Mucosa of gallbladder (tissue), 1 donor: ENCODE measurements around the gene PLEKHF1. TPM values are rescaled to one million over a fixed set of nuclear protein-coding genes. Genes with fewer than 3 reads are reported as not detected.
"Not testable (repeated sequence)": the region's sequence is repeated elsewhere in the genome, so short reads cannot be mapped to it uniquely, and the experiment has no call there.

Experiments used
- DNase-seq: peaks from one replicate; pipeline ENCODE4 v3.0.0-alpha.2; 2020; ENCODE audit warnings: low spot score
- total RNA-seq: library from RNA; stranded (reverse); gene quantifications from one replicate; pipeline ENCODE4 v1.2.1, GENCODE V29; 2021
- donor health status: DM: no; HTN: no; CAD: no.

Gene PLEKHF1, protein sequence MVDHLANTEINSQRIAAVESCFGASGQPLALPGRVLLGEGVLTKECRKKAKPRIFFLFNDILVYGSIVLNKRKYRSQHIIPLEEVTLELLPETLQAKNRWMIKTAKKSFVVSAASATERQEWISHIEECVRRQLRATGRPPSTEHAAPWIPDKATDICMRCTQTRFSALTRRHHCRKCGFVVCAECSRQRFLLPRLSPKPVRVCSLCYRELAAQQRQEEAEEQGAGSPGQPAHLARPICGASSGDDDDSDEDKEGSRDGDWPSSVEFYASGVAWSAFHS
- total RNA-seq, result 15.7 TPM

DNA sequence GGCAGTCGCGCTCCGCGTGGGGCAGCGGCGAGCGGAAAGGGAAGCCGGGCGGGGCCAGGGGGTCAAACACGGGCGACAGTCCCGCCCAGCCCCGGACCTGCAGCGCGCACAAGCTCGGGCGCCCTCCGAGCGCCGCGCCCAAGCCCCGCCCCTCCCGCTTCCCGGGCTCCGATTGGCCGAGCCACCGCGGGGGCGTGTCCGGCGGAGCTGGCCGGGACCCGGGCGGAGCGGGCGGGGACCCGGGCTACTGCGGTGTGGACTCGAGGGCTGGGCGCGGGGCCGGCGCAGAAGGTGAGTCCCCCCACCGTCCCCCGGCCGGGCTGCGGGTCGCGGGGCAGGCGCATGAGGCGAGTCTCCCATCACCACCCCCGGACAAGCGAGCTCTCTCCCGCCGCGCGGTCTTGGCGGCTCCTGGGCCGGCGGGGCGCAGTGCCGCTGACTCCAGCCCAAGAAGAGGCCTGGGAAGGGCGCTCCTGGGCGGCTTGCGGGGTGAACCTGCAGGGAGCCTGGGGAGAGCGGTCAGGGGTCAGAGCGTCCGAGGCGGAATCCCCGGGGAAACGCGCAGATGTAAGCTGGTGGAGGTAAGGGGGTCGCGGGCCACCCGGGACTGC, at the start of gene PLEKHF1:
Gene PLEKHF1, plus strand, starts transcription at position 247 of the 611 bp plus-strand sequence. CDS start 8,379 bp downstream, outside the sequence.
- peak; percentile 90 for DNase-seq

DNA sequence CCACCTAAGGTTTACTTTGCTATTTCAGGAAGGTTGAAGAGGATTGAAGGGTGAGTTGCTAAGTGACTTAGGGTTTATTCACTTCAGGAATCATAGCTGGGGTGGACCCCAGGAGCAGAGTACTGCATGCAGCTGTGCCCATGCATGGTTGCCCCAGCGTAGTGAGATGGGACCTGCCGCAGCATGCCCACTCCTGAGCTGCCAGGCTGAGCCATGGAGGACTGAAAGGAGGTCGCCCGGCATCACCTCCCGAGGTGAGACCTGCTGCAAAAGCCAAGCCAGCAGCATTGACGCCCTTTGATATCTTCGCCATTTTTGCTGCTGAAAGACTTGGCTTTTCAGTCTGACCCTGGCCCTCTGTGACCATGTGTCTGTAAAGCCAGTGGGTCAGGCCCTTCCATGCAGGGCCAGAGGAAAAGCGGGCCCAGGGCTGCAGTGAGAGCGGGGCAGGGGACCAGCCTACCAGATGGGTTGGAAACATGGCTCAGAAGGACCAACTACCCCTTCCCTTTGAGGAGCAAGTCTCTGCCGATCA, 49.3 kb upstream of the PLEKHF1 start:
- no peak for DNase-seq

DNA sequence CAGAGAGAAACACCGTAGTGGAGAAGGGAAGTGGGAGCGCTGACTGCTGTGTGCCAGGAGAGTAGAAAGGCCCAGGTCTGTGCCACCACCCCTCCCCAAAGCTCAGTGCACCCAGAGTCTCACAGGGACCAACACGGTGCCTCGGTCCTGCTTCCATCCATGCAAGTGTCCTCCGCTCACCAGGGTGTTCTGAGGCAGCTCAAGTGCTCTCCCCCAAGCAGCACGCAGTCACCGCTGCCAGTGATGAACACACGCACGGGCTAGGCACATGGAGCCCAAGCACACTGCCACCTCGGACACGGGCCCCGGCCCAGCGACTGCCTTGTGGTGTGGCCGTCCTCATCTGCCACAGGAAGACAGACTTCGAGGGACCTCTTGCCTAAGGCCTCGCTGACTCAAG, 48.7 kb upstream of the PLEKHF1 start:
- DNase-seq, result no peak

DNA sequence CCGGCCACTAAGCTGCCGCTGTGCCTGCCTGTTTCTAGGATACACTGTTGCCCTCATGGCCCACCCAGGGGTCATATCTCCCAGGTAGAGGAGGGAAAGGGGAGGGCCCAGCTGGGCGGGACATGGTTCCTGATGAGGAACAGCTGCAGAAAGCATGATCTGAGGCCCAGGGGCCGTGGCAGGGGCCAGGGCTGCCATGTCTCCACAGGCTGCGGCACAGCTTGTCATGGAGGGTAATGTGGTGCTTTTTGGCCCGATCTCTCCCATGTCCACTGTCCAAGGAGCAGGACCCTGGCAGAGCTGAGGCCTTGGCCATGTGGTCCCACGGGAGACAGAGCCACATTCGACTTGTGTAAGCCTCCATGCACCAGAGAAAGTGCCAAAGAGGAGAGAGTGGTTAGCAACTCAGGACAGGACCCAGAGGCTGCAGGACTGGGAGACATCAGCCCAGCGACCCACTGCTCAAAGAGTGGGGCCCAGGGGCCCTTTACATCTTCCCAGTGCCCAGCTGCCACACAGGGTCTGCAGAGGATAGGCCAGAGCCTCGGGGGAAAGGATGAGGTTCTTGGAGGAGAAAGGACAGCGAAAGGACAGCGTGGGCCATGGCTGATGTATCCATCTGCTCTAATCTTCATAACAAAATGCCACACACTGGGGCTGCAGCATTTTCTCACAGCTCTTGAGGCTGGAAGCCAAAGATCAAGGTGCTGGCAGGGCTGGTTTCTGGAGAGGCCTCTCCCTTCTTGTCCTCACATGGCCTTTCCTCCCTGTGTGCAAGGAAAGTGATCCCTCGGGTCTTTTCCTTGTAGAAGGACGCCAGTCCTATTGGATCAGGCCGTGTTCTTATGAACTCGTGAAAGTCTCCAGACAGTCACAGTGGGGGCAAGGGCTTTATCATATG, 47.6 kb upstream of the PLEKHF1 start:
- DNase-seq, result no peak

DNA sequence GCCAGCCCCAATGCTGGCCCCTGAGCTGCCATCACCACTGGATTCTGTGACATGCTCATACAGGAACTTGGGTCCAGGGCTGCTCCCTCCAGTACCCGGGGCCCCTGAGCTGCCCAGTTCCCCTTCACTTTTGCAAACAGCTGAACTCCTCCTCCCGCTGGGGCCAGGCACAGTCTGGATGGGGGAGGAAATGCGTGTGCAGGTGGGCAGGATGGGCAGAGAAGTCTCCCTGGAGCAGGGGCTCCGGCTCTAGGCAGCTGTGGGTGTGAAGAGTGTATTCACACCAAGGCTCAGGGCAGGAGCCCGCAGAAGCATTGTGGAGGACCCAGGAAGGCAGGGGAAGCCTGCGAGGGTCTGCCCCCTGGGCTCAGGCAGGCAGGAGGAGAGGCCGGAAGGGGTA, 46.8 kb upstream of the PLEKHF1 start:
- DNase-seq, result no peak

DNA sequence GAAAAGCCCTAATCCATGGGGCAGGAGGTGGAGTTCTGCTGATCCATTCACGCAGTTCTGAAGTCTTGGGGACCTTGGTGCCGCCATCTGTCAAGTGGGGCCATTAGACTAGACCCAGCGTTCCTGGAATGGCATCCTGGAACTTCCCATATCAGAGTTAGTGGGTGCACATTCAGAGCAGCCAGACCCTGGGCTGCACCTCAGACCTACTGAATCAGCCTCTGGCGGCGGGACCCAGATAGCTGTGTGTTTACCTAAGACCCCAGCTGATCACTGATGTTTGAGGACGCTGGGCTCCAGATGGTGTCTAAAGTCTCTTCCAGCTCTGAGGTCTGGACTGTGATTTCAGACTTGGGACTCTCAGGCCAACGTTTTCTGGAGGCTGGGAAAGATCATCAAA, 46.4 kb upstream of the PLEKHF1 start:
- no peak for DNase-seq

DNA sequence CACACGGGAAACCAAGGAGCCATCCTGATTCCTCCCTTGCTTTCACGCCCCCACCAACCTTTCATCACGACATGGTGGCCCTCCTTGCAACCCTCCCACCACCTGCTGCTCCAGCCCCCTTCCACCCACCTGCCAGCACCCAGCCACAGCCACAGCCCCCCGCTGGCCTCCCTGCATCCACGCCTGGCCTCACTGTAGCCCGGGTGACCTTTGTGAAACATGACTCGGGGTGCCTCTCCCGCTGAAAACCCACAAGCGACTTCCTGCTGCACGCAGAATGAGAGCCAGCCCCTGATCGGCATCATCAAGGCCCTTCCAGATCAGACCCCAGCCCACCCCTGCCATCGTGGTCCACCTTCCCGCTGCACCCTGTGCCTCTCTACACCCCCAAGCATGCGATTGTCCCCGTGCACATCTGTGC, 44.3 kb upstream of the PLEKHF1 start:
- DNase-seq, result no peak

DNA sequence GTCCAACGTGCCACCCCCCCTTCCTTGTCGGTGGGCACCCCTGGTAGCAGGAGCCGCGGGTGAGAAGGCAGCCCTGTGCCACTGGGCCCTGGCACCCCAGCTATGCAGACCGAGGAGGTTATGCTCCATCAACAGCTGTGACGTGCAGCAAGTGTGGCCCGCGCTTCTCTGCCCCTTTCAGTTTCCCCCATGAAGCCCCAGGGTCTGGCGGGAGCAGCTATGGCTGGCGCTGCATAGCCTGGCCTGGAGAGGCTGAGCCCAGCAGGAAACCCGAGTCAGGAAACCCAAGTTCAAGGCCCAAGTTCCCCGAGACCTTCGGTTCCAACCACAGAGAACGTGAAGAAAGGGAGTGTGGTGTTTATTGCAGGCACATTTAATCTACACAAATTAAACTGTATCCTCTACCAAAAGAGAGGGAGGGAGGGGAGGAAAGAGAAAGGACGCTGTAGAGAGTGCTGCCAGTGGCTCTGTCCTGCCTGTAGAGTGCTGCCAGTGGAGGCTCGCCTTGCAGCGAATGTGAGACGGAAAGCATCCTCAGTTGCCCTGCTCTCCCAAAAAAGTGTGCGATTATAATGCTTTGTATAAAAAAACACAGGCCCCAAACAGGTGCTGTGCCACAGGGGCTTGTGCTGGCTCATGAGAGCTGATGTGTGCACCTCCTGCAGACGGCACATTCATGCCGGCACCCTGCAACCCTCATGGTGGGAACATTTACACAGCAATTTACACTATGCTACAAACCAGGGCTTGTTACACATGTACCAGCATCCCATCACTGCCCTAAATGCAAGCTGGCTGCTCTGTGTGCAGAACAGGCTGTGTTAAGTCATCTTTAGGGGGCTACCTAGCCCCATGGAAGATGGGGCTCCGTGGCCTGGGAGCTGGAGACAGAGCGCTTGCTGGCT, 42.8 kb upstream of the PLEKHF1 start:
- no peak for DNase-seq

DNA sequence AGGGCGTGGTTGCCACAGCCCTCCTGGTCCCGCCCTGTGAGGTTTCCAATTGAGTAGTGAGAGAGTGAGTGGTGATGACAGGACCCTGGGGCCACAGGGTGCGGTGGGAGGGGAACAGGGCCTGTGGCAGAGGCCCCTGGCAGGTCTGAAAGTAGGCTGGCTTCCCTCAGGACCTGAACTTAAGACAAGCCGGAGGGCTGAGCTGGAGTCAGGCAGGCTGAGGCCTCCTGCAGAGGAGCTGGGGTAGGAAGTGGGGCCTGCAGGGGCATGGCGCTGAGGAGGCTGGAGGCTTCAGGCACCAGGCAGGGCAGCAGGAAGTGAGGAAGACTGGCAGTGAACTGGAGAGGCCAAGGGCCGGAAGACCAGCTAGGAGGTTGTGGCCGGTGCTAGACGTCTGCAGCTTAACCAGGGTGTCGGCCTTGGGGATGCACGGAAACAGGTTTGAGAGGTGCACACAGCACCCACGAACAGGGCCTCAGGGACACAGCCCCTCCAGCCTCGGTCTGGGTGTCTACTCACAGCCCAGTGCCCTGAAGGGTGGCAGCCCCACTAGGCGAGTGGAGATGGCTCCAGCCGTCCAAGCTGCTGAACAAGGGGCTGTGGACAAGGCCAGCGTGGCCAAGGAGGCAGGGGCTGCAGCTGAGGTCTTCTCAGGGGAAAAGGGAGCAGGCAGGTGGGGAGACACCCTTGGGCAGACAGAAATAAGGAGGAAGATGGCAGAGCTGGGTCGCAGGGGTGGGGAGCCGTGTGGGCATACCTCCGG, 41.4 kb upstream of the PLEKHF1 start:
- no peak for DNase-seq

DNA sequence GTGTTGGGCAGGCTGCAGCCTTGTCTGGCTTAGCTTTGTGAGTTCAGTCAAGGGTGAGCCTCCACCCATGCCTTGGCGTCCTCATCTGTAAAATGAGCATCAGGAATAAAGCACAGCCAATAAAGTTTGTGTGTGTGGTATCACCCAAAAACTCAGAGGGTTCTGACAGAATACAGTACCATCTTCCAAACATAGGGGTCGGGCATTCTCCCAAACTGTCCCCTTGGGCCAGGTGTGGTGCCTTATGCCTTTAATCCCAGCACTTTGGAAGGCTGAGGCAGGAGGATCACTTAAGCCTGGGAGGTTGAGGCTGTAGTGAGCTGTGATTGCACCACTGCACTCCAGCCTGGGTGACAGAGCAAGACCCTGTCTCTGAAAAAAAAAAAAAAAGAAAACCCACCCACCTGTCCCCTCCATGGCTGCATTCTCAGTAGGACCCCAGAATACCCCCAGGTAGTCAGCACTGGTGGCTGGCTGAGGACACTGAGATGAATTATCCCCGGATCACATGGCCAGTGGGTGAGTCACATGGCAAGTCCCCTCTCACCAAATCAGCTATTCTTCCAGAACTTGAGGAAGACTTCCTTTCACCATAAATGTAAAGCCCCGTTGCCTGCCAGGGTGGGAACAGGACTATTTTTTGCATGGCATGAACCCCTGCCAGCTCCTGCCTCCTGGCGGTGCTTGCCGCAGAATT, 40.6 kb upstream of the PLEKHF1 start:
- no peak for DNase-seq

DNA sequence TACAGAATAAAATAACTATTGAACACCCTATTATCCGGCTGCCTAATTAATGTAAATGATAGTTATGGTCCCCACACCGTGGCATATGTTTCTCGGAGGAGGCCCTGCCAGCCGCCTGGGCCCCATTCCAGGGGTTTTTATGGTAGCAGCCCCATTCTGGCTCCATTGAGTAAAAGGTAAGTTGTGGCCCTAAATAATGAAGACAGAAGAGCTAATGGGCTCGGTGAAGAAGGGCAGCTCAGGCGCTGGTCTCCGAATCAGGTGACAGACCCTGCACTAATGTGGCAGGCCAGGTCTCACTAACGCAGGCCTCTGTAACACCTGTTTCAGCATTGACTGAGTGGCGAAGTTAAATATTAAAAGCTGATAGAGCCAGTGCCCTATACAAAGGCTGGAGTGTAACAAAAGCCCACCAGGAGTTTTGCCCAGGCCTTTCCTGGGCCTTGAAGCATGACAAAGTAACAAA, 40.0 kb upstream of the PLEKHF1 start:
- no peak for DNase-seq

DNA sequence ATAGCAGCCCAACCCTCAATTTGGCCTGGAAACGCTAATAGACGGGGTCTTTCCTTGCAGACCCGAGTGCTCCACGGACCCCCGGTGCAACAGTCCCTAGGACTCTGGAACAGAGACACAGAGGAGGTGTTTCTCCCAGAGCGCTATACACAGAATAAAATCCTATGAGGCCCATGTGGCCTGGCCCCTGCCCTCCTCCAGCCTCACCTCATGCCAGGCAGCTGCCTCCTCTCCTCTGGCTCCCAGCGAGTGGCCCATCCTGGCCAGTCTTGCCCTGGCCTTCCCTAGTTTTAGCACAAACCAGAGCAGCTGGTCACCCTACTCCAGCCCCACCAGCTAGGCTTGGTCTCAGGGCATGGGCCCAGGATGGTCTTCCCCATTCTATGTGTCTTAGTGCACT, 38.9 kb upstream of the PLEKHF1 start:
- no peak for DNase-seq

DNA sequence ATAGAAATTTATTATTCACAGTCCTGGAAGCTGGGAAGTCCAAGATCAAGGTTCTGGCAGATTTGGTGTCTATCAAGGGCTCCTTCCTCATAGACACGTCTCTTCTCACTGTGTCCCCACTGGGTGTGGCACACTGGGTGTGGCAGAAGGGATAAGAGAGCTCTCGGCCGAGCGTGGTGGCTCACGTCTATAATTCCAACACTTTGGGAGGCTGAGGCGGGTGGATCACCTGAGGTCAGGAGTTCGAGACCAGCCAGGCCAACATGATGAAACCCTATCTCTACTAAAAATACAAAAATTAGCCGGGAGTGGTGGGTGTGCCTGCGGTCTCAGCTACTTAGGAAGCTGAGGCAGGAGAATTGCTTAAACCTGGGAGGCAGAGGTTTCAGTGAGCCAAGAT, 38.4 kb upstream of the PLEKHF1 start:
- not testable (repeated sequence) for DNase-seq

DNA sequence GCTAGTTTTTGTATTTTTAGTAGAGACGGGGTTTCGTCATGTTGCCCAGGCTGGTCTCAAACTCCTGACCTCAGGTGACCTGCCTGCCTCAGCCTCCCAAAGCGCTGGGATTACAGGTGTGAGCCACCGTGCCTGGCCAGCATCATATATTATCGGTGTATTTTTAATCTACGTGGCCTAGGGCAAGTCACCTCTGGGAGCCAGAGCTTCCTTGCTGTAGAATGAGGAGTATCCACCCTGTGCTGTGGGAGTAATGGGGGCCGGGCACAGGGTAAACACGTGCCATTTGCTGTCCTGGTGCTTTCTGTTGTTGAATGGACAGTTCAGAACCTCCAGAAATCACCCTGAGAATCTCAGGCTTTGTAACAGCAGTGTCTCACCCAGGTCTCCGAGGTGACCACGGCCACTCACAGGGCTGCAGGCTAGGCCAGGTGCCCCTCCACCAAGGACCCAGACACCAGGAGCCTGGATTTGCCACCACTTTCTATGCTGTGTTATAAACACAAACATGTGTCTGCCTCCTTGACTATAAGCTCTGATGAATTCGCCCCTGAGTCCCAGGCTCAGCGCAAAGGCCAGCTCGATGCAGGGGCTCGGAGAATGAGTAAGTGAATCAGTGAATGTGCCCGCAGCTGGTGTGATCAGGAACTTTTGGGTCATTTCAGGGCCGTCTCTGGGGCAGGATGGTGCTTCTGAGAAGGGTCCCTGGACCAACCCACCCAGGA, 36.4 kb upstream of the PLEKHF1 start:
- DNase-seq, result no peak

DNA sequence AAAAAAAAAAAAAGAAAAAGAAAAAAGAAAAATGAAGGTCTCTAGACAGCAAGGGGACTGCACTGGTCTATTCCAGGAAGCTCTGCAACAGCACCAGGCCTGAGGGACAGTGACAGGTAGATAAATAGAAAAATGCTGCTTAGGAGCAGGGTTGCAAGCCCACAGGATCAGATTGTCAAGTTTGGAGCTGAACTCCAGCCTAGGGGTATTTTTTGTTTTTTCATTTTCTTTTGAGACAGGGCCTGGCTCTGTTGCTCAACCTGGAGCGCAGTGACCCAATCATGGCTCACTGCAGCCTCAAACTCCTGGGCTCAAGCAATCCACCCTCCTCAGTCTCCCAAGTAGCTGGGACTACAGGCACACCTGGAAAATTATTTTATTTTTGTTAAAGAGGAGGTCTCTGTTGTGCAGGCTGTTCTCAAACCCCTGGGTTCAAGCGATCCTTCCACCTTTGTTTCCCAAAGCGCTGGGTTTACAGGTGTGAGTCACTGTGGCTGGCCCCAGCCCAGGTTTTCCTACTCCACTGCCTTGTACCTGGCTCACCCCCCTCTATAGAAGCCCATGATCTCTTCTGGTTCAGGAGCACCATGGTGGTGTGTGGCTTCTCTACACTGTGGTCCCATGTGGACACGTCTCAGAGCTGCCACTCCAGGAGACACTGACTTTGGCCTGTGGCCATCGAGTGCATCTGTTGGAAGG, 35.3 kb upstream of the PLEKHF1 start:
- DNase-seq, result no peak

DNA sequence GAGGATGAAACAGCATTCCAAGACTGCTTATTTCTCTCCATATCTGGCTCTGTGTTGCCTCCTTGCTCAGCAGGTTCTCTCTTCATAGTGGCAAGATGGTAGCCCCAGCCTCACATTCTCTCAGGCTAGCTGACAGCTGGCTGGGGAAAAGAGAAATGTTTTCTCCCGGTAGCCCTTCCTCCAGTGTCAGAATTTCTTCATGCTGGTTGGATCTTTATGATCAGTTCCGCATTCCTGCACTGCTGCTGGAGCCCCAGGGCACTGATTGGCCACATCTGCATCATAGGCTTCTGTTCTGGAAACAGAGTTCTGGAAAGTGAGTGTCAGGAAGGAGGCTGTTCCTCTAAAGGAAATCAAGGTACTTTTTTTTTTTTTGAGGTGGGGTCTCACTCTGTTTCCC, 34.6 kb upstream of the PLEKHF1 start:
- DNase-seq, result no peak

DNA sequence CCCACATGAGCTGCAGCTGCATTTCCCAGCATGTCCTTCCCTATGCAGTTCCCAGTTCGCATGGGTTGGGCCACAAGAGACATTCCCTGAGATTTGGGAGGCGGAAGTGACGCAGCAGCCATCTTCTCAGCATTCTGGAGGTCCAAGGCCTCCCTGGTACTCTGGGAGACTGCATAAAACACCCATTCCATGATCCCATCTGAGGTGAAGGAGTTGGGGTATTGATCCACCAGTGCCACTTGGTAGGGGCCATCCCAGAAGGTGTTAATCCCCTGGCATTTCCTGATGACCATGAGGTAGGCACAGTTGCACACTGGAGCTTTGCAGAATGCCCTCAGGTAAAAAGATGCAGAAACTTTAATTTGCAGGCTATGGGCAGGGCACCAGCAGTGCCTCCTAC, 33.8 kb upstream of the PLEKHF1 start:
- DNase-seq, result no peak

DNA sequence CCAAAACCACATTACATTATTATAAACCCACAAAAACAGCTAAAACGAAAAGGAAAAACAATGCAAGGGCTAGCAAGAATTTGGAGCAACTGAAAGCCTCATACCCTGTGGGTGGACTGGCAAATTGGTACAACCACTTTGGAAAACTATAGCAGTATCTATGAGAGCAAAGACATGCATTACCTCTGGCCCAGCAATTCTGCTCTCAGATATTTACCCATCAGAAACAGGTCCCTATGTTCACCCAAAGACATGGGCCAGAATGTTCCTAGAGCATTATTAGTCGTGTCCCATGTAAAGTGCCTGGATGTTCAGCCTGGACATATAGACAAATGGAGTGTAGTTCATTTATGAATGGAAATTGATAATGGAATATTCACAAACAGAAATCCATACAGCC, 31.3 kb upstream of the PLEKHF1 start:
- no peak for DNase-seq
